ENCODE results near the gene CD300C.

DNA sequence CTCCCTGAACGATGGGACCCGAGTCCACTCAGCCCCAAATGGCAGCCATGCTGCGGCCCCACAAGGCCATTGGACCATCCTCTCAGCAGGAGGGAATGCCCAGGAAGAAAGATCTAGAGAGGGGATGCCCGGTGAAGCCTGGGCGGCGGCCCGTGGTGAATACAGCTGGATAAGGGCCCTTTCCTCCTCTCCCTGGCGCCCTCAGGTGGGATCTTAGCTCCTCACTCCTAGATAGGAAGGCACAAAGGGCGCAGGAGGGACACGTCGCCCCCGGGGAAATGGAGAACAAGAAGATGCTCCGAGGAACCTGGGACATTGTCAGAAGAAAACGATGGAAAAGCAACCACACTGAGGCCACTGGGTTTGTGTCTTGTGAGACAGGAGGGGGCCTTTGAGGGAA is 2.5 kb downstream of the CD300C start:
- TF ChIP-seq CTCF (IDR thresholded peaks at IDR 0.05; ENCODE audit: low read depth, low read length, poor library complexity, severe bottlenecking) = no peak
- TF ChIP-seq EZH2phosphoT487 (IDR thresholded peaks at IDR 0.05; ENCODE audit: borderline replicate concordance, low read length) = no peak

All from DOHH2 (cell line).